Gastroesophageal sphincter (tissue), 4 donors: ENCODE results near the gene INVS. TPM values are rescaled to one million over a fixed set of nuclear protein-coding genes. Genes with fewer than 3 reads are reported as not detected.
"Not testable (repeated sequence)": the region's sequence is repeated elsewhere in the genome, so short reads cannot be mapped to it uniquely, and the experiment has no call there.

Source experiments
- ATAC-seq: fragments of 150-250 bp; one replicate; pipeline ENCODE4 v1.9.1; 2016; ENCODE audit warnings: mild to moderate bottlenecking, moderate library complexity
- H3K27ac ChIP-seq, 4 donors: fragments of 200-600 bp; sonication (generic) in 3 of 4; 1 replicate in 3 of 4; 2 replicates in 1 of 4; pipeline ENCODE4 v1.5.1; 2016 to 2019
- H3K27me3 ChIP-seq: fragments of 200-600 bp; sonication (generic); one replicate; pipeline ENCODE4 v1.5.1; 2019
- H3K36me3 ChIP-seq, 2 donors: fragments of 200-600 bp; sonication (generic); one replicate each; pipeline ENCODE4 v1.5.1; 2019; ENCODE audit warnings: control low read depth in 1 of 2
- H3K4me1 ChIP-seq, 3 donors: fragments of 200-600 bp; sonication (generic); 1 replicate in 2 of 3; 2 replicates in 1 of 3; pipeline ENCODE4 v1.5.1; 2016 to 2019; ENCODE audit warnings: control low read depth in 2 of 3
- H3K4me3 ChIP-seq, 2 donors: fragments of 200-600 bp; sonication (generic); one replicate each; pipeline ENCODE4 v1.5.1; 2019; ENCODE audit warnings: mild to moderate bottlenecking in 1 of 2, moderate library complexity in 1 of 2
- H3K9me3 ChIP-seq, 3 donors: fragments of 200-600 bp; sonication (generic); one replicate each; pipeline ENCODE4 v1.5.1; 2017 to 2019; ENCODE audit warnings: control low read depth in 2 of 3
- CTCF ChIP-seq, 4 experiments: fragments of 200-600 bp in 2 of 4; fragments of 450-650 bp in 2 of 4; sonication (generic) in 1 of 4; IDR thresholded peaks; one replicate each; pipeline ENCODE4 v1.5.1; 2017 to 2019; ENCODE audit warnings: antibody characterized with exemption in 4 of 4, mild to moderate bottlenecking in 2 of 4, moderate library complexity in 2 of 4
- EP300 ChIP-seq: sonication (generic); formaldehyde crosslinking; IDR thresholded peaks from one replicate; pipeline ENCODE4 v1.6.1; 2017; ENCODE audit warnings: antibody characterized with exemption, mild to moderate bottlenecking
- POLR2A ChIP-seq, 2 donors: fragments of 450-650 bp; IDR thresholded peaks; one replicate each; pipeline ENCODE4 v1.6.1; 2017; ENCODE audit warnings: antibody characterized with exemption in 2 of 2, mild to moderate bottlenecking in 2 of 2, moderate library complexity in 1 of 2
- POLR2AphosphoS5 ChIP-seq: sonication (generic); formaldehyde crosslinking; IDR thresholded peaks from one replicate; pipeline ENCODE4 v1.6.1; 2017; ENCODE audit warnings: antibody characterized with exemption
- WGBS, 2 donors: methylation state at CpG; one replicate each; pipeline ENCODE4 v1.1.5; 2018; ENCODE audit warnings: low coverage in 1 of 2; 5-methylcytosine and 5-hydroxymethylcytosine counted together
- total RNA-seq, 4 donors: library from RNA; depleted of rRNA; stranded (reverse); fragments of >200 nt; gene quantifications; one replicate each; pipeline ENCODE4 v1.1.0, GENCODE V29; 2016

The INVS gene
- total RNA-seq, 4 donors from 2014 or later, result 18.3 to 35.0 (median 25.6) TPM

GRCh38 chr9:100070104-100071041, 28.7 kb upstream of the INVS start:
- Histone ChIP-seq H3K9me3 (no peaks in the 10 kb centered on the region), H3K4me1 (peaks cover 0 to 31% (median 8%) of the 10 kb centered on the region in 3 donors), H3K27ac (no peak overlapping the region), H3K4me3 (no peak overlapping the region), H3K36me3 (no peaks in the 10 kb centered on the region), H3K27me3 (no peaks in the 10 kb centered on the region)
- no peak for ATAC-seq
- no peak for TF ChIP-seq POLR2A (IDR thresholded peaks at IDR 0.05)
- no peak for TF ChIP-seq EP300
- TF ChIP-seq CTCF (IDR thresholded peaks at IDR 0.05), result no peak
- TF ChIP-seq POLR2AphosphoS5, result no peak
- 82 to 100% methylated on average over 2 of the region's 2 CpGs for WGBS, 2 donors

- peaks cover 0 to 31% (median 8%) of the 10 kb centered on the region in 3 donors for H3K4me1 ChIP-seq
- TF ChIP-seq POLR2AphosphoS5 (no peak), POLR2A (IDR thresholded peaks at IDR 0.05) (no peak), EP300 (no peak), CTCF (IDR thresholded peaks at IDR 0.05) (no peak)
- H3K4me3 ChIP-seq, result no peak overlapping the region
- H3K27ac ChIP-seq, result no peak overlapping the region
- no peaks in the 10 kb centered on the region for H3K9me3 ChIP-seq
- no peaks in the 10 kb centered on the region for H3K36me3 ChIP-seq
- no peak for ATAC-seq
- no peaks in the 10 kb centered on the region for H3K27me3 ChIP-seq
- WGBS, 2 donors, result 42 to 100% methylated on average over 1 to 2 of the region's 2 CpGs
Measured at GRCh38 chr9:100071271-100071670, 27.8 kb upstream of the INVS start.

- Histone ChIP-seq H3K4me3 (no peak overlapping the region), H3K36me3 (no peaks in the 10 kb centered on the region), H3K27ac (no peak overlapping the region), H3K9me3 (no peaks in the 10 kb centered on the region), H3K27me3 (no peaks in the 10 kb centered on the region), H3K4me1 (peaks cover 0 to 24% (median 8%) of the 10 kb centered on the region in 3 donors)
- WGBS, 2 donors, result 44 to 48% methylated on average over 2 of the region's 2 CpGs
- no peak for TF ChIP-seq EP300
- TF ChIP-seq POLR2A (IDR thresholded peaks at IDR 0.05), result no peak
- no peak for TF ChIP-seq POLR2AphosphoS5
- no peak for TF ChIP-seq CTCF (IDR thresholded peaks at IDR 0.05)
- no peak for ATAC-seq
Measured at GRCh38 chr9:100072805-100073204, 26.2 kb upstream of the INVS start.

GRCh38 chr9:100074093-100074492, 24.9 kb upstream of the INVS start:
- Histone ChIP-seq H3K4me1 (peaks cover 0 to 24% (median 8%) of the 10 kb centered on the region in 3 donors), H3K27me3 (no peaks in the 10 kb centered on the region), H3K9me3 (no peaks in the 10 kb centered on the region), H3K27ac (no peak overlapping the region), H3K36me3 (no peaks in the 10 kb centered on the region), H3K4me3 (no peak overlapping the region)
- 74 to 75% methylated on average over 5 to 6 of the region's 6 CpGs for WGBS, 2 donors
- TF ChIP-seq EP300, result no peak
- no peak for ATAC-seq

- Histone ChIP-seq H3K9me3 (no peaks in the 10 kb centered on the region), H3K27me3 (no peaks in the 10 kb centered on the region), H3K36me3 (no peaks in the 10 kb centered on the region), H3K4me3 (no peak overlapping the region), H3K27ac (no peak overlapping the region), H3K4me1 (peaks cover 0 to 24% (median 8%) of the 10 kb centered on the region in 3 donors)
- no peak for TF ChIP-seq EP300
- no peak for ATAC-seq
- WGBS, 2 donors, result 97 to 100% methylated on average over 4 to 6 of the region's 6 CpGs
Measured at GRCh38 chr9:100074989-100075388, 24.1 kb upstream of the INVS start.

GRCh38 chr9:100076256-100076655, 22.8 kb upstream of the INVS start:
- peaks cover 0 to 26% (median 5%) of the 10 kb centered on the region in 3 donors for H3K4me1 ChIP-seq
- 100% methylated on average over 3 of the region's 4 CpGs; no CpG with 5 or more reads in 1 of the 2 donors for whole genome bisulfite sequencing, 2 donors
- H3K4me3 ChIP-seq, H3K27ac ChIP-seq, ATAC-seq, H3K9me3 ChIP-seq, H3K36me3 ChIP-seq, H3K27me3 ChIP-seq: not testable (repeated sequence)
